Keratinocyte (primary cell): ENCODE data around the gene SRPK1.

Experiments
- EZH2 ChIP-seq: IDR thresholded peaks from one replicate; pipeline ENCODE4 v1.6.1; 2012; ENCODE audit warnings: inconsistent platforms, mild to moderate bottlenecking, low read length, moderate library complexity
- TF ChIP-seq, protein P1 (sequence below), 3 experiments: IDR thresholded peaks in 1 of 3; conservative IDR thresholded peaks in 1 of 3; optimal IDR thresholded peaks in 1 of 3; 2 replicates in 2 of 3; 3 replicates in 1 of 3; pipeline versions ENCODE3 to v1.5.1; 2011; ENCODE audit warnings: low read length in 3 of 3, mild to moderate bottlenecking in 3 of 3, moderate library complexity in 2 of 3, control low read depth in 1 of 3, inconsistent platforms in 1 of 3; ENCODE audit not compliant: insufficient read depth in 2 of 3; ENCODE audit errors: extremely low read depth in 1 of 3

GRCh38 chr6:35824552-35825192 is 96.2 kb downstream of the SRPK1 start:
- TF ChIP-seq, protein P1, sequence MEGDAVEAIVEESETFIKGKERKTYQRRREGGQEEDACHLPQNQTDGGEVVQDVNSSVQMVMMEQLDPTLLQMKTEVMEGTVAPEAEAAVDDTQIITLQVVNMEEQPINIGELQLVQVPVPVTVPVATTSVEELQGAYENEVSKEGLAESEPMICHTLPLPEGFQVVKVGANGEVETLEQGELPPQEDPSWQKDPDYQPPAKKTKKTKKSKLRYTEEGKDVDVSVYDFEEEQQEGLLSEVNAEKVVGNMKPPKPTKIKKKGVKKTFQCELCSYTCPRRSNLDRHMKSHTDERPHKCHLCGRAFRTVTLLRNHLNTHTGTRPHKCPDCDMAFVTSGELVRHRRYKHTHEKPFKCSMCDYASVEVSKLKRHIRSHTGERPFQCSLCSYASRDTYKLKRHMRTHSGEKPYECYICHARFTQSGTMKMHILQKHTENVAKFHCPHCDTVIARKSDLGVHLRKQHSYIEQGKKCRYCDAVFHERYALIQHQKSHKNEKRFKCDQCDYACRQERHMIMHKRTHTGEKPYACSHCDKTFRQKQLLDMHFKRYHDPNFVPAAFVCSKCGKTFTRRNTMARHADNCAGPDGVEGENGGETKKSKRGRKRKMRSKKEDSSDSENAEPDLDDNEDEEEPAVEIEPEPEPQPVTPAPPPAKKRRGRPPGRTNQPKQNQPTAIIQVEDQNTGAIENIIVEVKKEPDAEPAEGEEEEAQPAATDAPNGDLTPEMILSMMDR (optimal IDR thresholded peaks at IDR 0.05 in 1 of 3, IDR thresholded peaks at IDR 0.05 in 1 of 3, conservative IDR thresholded peaks at IDR 0.05 in 1 of 3; ENCODE audit: extremely low read depth in 1 of 3, insufficient read depth in 2 of 3, low read length in 3 of 3): no peak
- no peak for TF ChIP-seq EZH2
